Kidney (tissue), 14 donors: ENCODE data around the gene PLEKHA6. TPM values are rescaled to one million over a fixed set of nuclear protein-coding genes. Genes with fewer than 3 reads are reported as not detected.
"Not testable (repeated sequence)": the region's sequence is repeated elsewhere in the genome, so short reads cannot be mapped to it uniquely, and the experiment has no call there.

Experiments used
- DNase-seq, 5 donors: peaks; one replicate each; pipeline ENCODE4 v3.0.0-alpha.2; 2013 to 2020
- FAIRE-seq: peaks from 2 replicates; lab custom pipeline; 2012; peaks lifted over from hg19 to GRCh38; lab: Jason Lieb, UNC
- H3K27ac ChIP-seq, 2 donors: one replicate each; pipeline ENCODE4 v1.7.0; 2013; ENCODE audit warnings: low read depth in 2 of 2, low read length in 2 of 2, inconsistent platforms in 1 of 2
- H3K27me3 ChIP-seq: one replicate; pipeline ENCODE4 v1.7.1; 2013; ENCODE audit warnings: low read length, inconsistent platforms; ENCODE audit not compliant: control insufficient read depth, insufficient read depth
- H3K36me3 ChIP-seq, 3 donors: one replicate each; pipeline versions ENCODE4 v1.7.0 to v1.7.1; 2013; ENCODE audit warnings: low read length in 3 of 3, control low read depth in 1 of 3, inconsistent platforms in 1 of 3; ENCODE audit not compliant: insufficient read depth in 3 of 3, control insufficient read depth in 2 of 3
- H3K4me1 ChIP-seq, 3 donors: one replicate each; pipeline versions ENCODE4 v1.7.0 to v1.7.1; 2013; ENCODE audit warnings: low read length in 3 of 3, inconsistent platforms in 1 of 3, low read depth in 1 of 3; ENCODE audit not compliant: control insufficient read depth in 2 of 3, insufficient read depth in 2 of 3
- H3K4me3 ChIP-seq, 3 donors: one replicate each; pipeline versions ENCODE4 v1.7.0 to v1.8.1; 2013; ENCODE audit warnings: low read length in 3 of 3, control low read depth in 1 of 3, inconsistent platforms in 1 of 3
- H3K9ac ChIP-seq, 3 donors: one replicate each; pipeline versions ENCODE4 v1.7.0 to v1.7.1; 2013; ENCODE audit warnings: low read length in 3 of 3, control low read depth in 1 of 3, inconsistent platforms in 1 of 3
- H3K9me3 ChIP-seq, 3 donors: one replicate each; pipeline versions ENCODE4 v1.7.0 to v1.7.1; 2013; ENCODE audit warnings: low read length in 3 of 3, control low read depth in 1 of 3, inconsistent platforms in 1 of 3; ENCODE audit not compliant: control insufficient read depth in 2 of 3, insufficient read depth in 1 of 3
- CTCF ChIP-seq: IDR thresholded peaks from 3 replicates; pipeline ENCODE4 v1.5.1; 2012; ENCODE audit warnings: mild to moderate bottlenecking, moderate library complexity, borderline replicate concordance; ENCODE audit not compliant: insufficient read depth; ENCODE audit errors: extremely low read depth
- intact Hi-C: fragments of 100-400 bp; cut with DNase I; formaldehyde crosslinking; loops from one replicate; pipeline ENCODE4 v1.11.1; 2022
- polyA plus RNA-seq: library from polyadenylated mRNA; stranded (reverse); fragments of 350-450 nt; fragmentation: Illumina TruSeq; extraction: RNeasy Lipid Tissue Mini Kit (QIAGEN cat#74804); gene quantifications from one replicate; pipeline ENCODE4 v1.2.3, GENCODE V29; 2014; ENCODE audit warnings: low read depth, low replicate concordance; ENCODE audit not compliant: insufficient read depth
- total RNA-seq: library from RNA; stranded (reverse); fragmentation: NEBNext Ultra II Directional; extraction: Animal tissue kit (Norgen Biotek cat#: 25700); gene quantifications from one replicate; pipeline ENCODE4 v1.2.1, GENCODE V29; 2021
- donor health status: control.
- donor health status: control.
- donor health status: control.
- donor health status: control.
- donor health status: control.
- donor health status: DM: yes; HTN: yes; CAD: no.
- donor health status: Normal renal cell carcinoma (clear cell type).

The PLEKHA6 gene
- total and polyA plus RNA-seq, 2 donors from 2014 or later = 17.5 to 65.1 TPM

GRCh38 chr1:204240233-204240632 lies 119.5 kb downstream of the PLEKHA6 start:
- peaks cover 2 to 55% (median 40%) of the 10 kb centered on the region in 3 donors for H3K36me3 ChIP-seq
- no peak for FAIRE-seq
- H3K4me3 ChIP-seq = no peak overlapping the region
- intact Hi-C loops = no loop called here
- DNase-seq = no peak
- H3K4me1 ChIP-seq = no peaks in the 10 kb centered on the region
- no peak for TF ChIP-seq CTCF
- no peaks in the 10 kb centered on the region for H3K9me3 ChIP-seq
- no peak overlapping the region for H3K27ac ChIP-seq
- no peaks in the 10 kb centered on the region for H3K27me3 ChIP-seq
- H3K9ac ChIP-seq = no peak overlapping the region

- DNase-seq, H3K27me3 ChIP-seq, H3K27ac ChIP-seq, H3K9ac ChIP-seq, H3K9me3 ChIP-seq, intact Hi-C loops, H3K4me3 ChIP-seq, FAIRE-seq, H3K4me1 ChIP-seq: not testable (repeated sequence)
- peaks cover 2 to 48% (median 39%) of the 10 kb centered on the region in 3 donors for H3K36me3 ChIP-seq
Observed at GRCh38 chr1:204239401-204239800, 120.3 kb downstream of the PLEKHA6 start.

DNA sequence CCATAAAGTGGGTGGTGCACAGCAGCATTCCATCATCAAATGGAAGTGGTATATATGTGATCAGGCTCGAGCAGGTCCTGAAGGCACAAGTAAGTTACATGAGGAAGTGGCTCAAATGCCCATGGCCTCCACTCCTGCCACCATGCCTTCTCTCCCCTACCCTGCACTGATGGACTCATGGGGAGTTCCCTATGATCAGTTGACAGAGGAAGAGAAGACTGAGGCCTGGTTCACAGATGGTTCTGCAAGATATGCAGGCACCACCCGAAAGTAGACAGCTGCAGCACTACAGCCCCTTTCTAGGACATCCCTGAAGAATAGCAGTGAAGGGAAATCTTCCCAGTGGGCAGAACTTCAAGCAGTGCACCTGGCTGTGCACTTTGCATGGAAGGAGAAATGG lies 121.2 kb downstream of the PLEKHA6 start:
- H3K9ac ChIP-seq, H3K4me1 ChIP-seq, intact Hi-C loops, FAIRE-seq, H3K27me3 ChIP-seq, H3K4me3 ChIP-seq, DNase-seq, H3K27ac ChIP-seq, H3K9me3 ChIP-seq: not testable (repeated sequence)
- H3K36me3 ChIP-seq = peaks cover 2 to 56% (median 42%) of the 10 kb centered on the region in 3 donors

GRCh38 chr1:204237515-204237914 lies 122.2 kb downstream of the PLEKHA6 start:
- H3K27ac ChIP-seq, H3K27me3 ChIP-seq, H3K9ac ChIP-seq, H3K4me3 ChIP-seq, H3K4me1 ChIP-seq, H3K9me3 ChIP-seq, intact Hi-C loops, DNase-seq, FAIRE-seq: not testable (repeated sequence)
- peaks cover 2 to 47% (median 34%) of the 10 kb centered on the region in 3 donors for H3K36me3 ChIP-seq

- Histone ChIP-seq H3K9ac (no peak overlapping the region), H3K36me3 (peaks cover 7 to 63% (median 25%) of the 10 kb centered on the region in 3 donors), H3K4me3 (no peak overlapping the region), H3K27me3 (no peaks in the 10 kb centered on the region), H3K9me3 (no peaks in the 10 kb centered on the region), H3K27ac (no peak overlapping the region), H3K4me1 (peaks cover 0 to 2% (median 0%) of the 10 kb centered on the region in 3 donors)
- DNase-seq (no peak), FAIRE-seq (no peak)
- TF ChIP-seq CTCF = no peak
- intact Hi-C loops = no loop called here
Observed at GRCh38 chr1:204232526-204232925, 127.2 kb downstream of the PLEKHA6 start.
